ENCODE measurements around the gene SLC44A4.
A peak's percentile ranks its signal among the peaks of the same experiment; 100 is the strongest.
"Not testable (repeated sequence)": the region's sequence is repeated elsewhere in the genome, so short reads cannot be mapped to it uniquely, and the experiment has no call there.

The SLC44A4 gene

DNA sequence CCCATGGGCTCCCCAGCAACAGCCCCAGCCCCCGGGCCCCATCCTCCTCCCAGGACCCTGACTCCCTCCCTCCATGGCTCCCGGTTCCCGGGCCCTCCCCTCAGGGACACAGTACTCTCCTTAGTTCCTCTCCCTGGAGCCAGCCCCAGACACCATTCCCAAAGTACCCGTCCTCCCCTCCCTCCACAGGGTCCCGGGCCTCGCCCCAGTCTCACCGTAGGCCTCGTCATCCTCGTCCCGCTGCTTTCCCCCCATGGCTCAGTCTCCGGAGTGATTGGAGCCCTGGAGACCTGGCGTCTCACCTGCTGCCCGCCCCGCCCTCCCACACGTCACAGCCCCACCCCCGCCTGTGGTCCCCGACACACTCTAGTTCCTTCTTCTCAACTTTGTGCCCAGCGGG lies at the start of gene SLC44A4:
Gene SLC44A4, minus strand, starts transcription at position 272 of the 400 bp plus-strand sequence. Its CDS starts 17 bp downstream, at position 255.
- no peak for DNase-seq

DNA sequence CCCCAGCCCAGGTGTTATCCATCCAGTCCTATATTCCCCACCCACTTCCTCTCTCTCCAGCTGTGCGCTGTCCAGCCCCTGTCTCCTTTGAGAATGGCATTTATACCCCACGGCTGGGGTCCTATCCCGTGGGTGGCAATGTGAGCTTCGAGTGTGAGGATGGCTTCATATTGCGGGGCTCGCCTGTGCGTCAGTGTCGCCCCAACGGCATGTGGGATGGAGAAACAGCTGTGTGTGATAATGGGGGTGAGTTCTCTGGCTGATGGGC lies 49.8 kb upstream of the SLC44A4 start:
- no peak for DNase-seq

DNA sequence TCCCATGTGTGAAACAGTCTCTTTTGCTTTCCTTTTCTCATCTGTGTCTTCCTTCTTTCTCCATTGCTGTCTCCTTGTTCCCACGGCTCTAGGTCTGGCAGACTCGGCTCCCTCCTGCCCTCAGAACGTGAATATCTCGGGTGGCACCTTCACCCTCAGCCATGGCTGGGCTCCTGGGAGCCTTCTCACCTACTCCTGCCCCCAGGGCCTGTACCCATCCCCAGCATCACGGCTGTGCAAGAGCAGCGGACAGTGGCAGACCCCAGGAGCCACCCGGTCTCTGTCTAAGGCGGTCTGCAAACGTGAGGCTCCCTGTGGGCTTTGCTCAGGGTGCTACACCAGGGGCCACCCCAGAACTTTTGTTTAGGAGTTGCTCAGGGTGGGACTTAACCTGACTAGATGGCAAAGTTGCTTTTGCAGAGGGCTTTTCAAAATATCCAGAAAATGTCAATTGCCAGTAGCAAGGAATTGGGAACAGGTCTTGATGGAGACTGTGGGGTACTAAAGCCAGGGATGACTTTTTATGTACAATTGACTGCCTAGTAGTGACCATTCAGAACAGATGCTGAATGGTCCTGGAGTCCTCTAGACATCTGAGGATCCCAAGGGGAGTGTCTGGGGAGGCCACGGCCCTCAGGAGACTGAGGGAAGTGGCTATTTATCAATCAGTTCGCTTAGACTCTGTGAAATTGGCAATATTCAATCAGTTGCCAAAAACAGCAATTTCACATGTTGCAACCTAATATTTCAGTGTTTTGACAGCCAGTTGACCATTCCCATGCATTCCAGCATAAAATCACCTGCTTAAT lies 49.3 kb upstream of the SLC44A4 start:
- DNase-seq, result no peak

DNA sequence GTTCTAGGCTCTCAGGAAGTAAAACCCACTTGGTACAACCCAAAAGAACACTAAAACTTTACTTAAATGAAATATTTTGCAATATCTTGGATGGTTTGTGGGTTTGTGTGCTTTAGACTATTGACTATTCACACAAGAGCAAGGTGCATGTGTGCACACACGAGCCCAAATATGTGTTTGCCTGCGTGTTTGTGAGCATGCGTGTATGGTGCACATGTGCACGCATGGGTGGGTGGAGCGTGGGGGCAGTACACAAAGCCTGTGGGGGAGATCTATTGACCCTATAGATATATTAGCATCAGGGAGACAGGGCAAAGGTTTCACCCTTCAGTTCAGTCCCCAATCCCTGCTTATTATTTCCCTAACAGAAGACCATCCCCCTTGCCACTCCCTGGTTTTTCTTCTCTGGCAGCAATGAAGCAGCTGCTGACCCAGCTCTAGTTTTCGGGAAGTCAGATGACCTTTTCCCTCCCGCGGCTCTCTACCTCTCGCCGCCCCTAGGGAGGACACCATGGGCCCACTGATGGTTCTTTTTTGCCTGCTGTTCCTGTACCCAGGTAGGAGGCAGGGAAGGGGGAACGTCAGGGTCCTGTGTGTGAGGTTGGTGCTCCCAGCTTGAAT lies 48.6 kb upstream of the SLC44A4 start, which contains the start of gene C2:
Gene C2, plus strand, starts transcription at position 476 of the 621 bp plus-strand sequence. Its CDS starts 36 bp downstream, at position 512.
- DNase-seq, result no peak

DNA sequence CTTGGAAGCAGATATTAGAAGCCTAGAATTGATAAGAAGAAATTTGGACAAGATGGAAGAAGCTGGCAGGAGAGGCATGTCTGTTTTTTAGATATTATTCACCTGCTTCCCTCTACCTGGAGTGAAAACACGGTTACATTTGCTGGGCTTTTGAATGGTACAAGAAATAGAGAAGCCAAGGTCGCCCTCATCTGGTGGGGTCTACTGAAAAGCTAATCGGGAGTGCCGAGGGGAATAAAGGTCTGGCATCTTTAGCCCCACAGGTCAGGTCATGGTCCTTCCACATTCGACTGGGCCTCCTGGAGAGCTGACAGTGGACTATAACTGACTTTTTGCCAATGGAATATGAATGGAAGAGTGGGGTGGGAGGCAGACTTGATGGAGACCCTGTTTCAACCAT lies 44.1 kb upstream of the SLC44A4 start:
- DNase-seq, result peak; percentile 57

DNA sequence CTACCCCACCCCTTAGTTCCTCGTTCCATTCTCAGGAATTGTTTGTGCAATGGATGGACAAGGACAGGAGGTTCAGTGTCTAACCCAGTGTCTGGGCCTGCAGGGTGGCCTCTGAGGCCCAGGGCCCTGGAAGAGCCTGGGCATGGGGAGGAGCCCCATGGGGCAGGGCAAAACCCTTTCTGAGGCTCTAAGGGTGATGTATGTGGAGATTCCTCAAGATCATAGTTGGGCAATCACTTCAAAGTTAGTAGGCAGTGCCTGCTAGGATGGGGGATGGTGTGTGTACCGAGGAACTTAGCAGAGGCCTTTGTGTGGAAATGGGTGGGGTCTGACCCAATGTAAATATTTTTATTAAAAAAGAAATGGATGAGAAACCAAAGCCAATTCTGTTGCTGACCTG lies 42.0 kb upstream of the SLC44A4 start:
- DNase-seq, result no peak

DNA sequence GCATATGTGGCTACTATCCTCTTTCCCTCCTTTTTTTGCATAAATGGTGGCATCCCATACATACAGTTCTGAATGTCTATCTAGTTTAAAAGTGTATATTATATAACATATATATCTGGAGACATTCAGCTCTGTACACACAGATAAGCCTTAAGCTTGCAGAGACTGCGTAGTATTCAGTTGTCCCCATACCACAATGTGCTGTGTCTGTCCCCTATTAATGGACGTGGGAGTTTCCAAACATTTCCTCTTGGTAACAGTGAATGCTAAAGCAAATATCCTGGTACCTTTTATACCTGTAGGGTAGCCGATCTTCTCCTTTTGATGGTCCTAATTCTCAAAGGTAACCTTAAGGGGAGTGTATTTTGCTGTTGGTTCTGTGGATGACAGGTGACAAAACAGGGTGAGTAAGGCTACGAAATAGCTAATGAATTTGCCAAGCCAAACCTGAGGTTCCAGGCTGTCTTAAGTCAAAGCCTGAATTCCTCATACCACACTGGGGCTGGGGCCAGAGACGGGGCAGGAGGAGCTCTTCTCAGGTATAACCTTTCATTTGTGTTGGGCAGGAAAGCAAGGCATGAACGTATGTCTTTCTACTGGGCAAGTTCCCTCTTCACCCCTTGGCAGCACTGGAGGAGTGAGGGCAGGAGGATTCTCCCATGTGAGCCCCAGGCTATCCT lies 41.0 kb upstream of the SLC44A4 start:
- DNase-seq, result no peak

DNA sequence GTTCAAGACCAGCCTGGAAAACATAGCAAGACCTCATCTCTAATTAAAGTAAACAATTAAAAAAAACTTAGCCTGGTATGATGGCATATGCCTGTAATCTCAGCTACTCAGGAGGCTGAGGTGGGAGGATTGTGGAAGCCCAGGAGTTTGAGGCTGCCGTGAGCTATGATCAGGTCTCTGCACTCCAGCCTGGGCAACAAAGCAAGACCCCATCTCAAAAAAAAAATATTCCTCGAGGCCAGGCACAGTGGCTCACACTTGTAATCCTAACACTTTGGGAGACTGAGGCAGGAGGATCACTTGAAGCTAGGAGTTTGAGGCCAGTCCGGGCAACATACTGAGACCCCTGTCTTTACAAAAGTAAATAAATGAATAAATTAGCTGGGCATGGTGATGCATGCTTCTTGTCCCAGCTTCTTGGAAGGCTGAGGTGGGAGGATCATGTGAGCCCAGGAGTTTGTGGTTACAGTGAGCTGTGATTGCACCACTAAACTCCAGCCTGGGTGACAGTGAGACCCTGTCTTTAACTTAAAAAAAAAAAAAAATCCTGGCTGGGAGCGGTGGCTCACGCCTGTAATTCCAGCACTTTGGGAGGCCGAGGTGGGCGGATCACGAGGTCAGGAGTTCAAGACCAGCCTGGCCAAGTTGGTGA lies 39.4 kb upstream of the SLC44A4 start:
- no peak for DNase-seq

DNA sequence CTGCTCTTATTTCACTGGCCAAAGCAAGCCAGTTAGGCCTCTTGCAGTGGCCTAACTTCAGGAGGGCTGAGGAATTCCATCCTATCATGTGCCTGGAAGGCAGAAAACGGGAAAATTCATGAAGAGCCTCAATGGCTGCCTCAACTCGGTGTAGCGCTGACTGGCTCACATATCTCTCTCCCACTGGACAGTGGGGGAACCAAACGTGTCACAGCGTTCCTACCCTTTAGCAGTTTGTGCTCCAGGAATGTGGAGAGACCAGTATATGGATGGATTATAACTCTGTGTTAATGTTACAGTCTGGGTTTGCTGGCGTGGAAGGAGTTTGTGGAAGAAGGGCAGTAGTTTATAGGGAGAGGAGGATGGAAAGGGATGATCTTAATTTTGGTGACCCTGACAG lies 37.0 kb upstream of the SLC44A4 start:
- no peak for DNase-seq

DNA sequence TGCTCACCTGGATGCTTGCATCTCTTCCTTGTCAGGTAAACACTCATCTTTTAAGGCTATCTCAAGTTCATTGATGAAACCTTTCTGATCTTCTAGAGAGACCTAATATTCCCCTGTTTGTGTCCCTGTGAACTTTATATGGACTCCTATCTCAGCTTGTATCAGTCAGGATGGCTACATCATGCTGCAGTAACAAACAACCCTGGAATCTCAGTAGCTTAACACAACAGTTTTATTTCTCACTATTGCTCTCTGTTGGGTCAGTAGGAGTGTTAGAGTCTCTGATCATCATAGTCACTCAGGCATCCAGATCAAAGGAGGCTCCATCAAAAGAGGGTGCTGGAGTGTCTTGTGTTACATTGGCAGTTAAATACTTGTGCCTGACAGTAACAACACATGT lies 36.6 kb upstream of the SLC44A4 start:
- no peak for DNase-seq

DNA sequence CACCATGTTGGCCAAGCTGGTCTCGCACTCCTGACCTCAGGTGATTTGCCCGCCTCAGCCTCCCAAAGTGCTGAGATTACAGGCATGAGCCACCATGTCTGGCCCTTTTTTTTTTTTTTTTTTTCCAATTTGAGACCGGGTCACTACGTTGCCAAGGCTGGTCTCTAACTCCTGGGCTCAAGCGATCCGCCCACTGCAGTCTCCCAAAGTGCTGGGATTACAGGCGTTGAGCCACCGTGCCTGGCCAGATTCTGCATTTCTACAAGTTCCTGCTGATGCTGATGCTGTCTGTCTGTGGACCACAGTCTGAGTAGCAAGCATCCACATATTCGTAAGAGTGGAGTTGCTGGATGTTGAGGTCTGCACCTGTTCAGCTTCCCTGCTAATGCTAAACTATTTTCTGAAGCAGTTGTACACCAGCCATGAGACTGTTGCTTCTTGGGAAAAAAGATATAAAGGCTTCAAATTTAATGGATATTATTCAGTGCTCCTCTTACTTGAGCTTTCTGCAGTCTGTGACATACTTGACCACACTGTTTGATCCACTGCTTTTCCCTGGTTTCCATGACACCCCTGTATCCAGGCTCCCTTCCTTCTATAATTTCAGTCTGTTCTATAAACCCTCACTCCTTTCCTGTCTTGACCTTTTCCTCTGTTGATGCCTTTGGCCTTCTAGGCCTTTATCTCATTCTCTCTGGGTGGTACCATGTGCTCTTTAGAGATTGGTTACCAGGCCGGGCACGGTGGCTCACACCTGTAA lies 33.2 kb upstream of the SLC44A4 start:
- DNase-seq, result no peak

DNA sequence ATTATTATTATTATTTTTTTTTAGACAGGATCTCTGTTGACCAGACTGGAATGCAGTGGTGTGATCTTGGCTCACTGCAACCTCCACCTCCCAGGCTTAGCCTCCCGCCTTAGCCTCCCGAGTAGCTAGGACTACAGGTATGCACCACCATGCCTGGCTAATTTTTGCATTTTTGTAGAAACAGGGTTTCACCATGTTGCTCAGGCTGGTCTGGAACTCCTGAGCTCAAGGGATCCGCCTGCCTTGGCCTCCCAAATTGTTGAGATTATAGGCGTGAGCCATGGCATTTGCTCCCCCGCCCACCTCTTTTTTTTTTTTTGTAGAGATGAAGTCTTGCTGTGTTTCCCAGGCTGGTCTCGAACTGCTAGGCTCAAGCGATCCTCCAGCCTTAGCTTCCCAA lies 30.5 kb upstream of the SLC44A4 start:
- DNase-seq, result not testable (repeated sequence)

DNA sequence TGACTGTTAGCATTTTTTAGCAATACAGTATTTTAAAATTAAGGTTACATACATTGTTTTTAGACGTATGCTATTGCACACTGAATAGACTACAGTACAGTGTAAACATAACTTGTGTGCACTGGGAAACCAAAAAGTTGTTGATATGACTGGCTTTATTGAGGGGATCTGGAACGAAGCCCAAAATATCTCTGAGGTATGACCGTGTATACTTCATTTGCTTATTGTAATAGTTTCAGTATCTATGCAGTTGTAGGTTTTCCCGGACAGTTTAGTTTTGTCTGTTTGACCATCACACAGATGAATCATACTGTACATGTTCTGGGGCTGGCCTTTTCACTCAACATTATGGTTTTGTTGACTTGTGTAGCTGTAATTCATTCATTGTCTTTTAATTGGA lies 30.0 kb upstream of the SLC44A4 start:
- DNase-seq, result peak; percentile 52

DNA sequence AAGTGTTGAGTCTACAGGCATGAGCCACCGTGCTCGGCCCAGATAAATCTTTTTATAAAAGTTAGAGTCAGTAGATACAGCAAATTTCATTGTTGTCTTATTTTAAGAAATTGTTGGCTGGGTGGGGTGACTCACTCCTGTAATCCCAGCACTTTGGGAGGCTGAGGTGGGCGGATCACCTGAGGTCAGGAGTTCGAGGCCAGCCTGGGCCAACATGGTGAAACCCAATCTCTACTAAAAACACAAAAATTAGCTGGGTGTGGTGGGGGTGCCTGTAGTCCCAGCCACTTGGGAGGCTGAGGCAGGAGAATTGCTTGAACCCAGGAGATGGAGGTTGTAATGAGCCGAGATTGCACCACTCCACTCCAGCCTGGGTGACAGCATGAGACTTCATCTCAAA lies 29.5 kb upstream of the SLC44A4 start:
- DNase-seq, result not testable (repeated sequence)

DNA sequence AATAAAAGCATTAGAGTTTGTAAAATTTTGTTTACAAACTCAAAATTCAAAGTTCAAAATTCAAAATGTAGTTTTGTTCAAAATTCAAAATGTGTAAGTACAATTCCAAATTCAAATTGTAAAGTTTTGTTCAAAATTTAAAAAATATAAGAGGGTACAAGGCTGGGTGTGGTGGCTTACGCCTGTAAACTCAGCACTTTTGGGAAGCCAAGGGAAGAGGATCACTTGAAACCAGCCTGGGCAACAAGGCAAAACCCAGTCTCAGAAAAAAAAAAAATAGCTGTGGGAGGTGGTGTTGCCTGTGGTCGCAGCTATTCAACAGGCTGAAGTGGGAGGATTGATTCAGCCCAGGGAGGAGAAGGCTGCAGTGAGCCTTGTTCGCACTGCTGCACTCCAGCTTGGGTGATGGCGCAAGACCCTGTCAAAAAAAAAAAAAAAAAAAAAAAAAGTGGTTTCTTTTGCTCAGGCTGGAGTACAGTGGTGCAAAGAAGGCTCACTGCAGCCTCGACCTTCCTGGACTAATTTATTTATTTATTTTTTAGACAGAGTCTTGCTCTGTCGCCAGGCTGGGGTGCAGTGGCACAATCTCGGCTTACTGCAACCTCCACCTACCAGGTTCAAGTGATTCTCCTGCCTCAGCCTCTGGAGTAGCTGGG lies 28.5 kb upstream of the SLC44A4 start:
- DNase-seq, result peak; percentile 64

DNA sequence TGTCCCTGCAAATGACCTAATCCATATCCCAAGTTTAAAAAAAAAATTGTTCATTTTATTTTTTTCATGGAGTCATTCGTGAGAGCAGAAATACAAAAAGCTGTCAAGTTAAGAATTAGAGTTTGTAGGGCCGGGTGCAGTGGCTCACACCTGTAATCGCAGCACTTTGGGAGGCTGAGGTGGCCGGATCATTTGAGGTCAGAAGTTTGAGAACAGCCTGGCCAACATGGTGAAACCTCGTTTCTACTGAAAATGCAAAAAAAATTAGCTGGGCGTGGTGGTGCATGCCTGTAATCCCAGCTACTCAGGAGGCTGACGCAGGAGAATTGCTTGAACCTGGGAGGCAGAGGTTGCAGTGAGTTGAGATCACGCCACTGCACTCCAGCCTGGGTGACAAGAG lies 27.9 kb upstream of the SLC44A4 start:
- peak; percentile 59 for DNase-seq

DNA sequence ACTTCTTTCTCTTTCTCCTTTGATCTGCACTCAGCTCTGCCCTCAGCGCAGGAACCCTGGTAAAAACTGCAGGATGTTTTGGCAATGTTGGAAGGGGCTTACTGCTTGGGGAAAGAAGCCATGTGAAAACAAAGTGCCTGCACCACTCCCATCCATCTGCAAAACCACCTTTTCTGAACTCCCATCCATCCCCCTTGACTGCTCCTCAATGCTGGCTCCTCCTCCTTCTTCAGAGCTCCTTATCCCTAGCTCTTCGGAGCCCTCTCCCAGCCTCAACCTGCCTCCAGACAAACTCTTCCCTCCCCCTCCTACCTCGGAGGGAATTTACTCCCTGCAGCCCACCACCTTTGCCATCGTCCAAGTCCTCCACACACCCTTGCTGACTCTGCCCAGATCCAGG lies 27.3 kb upstream of the SLC44A4 start:
- no peak for DNase-seq

DNA sequence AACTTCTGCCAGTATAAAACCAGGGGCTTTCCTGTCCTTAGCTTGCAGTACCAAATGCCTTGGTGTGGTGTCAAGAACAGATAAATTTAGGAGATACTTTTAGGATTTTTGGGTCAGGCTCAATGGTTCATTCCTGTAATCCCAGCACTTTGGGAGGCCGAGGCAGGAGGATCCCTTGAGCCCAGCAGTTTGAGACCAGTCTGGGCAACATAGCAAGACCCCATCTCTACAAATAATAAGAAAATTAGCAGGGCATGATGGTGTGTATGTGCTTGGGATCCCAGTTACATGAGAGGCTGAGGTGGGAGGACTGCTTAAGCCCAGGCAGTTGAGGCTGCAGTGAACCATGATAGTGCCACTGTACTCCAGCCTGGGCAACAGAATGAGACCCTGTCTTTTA lies 26.2 kb upstream of the SLC44A4 start:
- no peak for DNase-seq

DNA sequence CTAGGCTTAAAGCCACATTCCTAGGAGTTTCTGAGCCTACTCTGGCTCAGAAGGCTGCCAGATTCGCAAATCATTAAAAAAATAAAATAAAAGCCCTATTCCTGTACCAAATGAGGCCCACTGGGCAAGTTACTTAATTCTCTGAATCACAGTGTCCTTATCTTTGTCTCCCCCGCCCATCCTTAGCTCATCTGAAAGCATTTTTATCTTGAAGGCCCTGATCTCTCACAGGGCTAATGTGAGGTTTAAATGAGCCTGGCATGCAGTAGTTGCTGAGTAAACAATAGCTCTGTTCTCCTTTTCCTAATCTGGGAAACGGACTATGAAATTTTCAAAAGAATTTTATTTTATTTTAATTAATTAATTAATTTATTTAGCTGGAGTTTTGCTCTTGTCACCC lies 25.2 kb upstream of the SLC44A4 start:
- DNase-seq, result no peak

DNA sequence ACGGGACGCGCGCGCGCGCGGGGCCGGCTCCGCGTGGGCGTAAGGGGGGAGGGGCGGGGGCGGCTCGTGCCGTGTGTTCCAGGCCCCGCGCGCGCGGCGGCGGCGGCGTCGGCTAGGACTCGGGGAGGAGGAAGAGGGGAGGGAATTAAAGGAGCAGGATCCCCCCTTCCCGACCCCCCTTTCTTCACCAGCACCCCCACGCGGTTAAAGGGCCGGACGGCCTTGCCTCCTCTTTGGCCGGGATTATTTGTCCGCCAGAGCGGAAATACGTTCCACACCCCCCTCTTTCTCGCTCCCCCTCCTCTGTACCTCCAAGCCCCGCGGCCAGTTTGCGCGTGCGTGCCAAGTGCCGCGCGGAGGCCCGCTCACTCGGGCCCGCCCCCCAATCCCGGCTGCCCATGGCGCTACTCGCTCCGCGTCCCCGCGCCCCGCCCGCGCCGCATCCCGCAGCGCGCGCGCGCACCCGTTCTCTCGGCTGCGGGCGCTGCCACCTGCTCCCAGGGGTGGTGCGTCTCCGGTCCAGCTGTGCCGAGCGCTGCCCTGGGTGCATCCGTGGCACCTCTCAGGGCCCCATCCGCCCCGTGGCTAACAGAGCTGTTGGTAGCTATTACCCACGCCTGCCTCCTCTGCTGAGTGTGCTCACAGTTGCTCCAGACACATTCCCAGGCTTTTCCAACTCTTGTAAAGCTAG lies 23.3 kb upstream of the SLC44A4 start, which contains the start of gene ZBTB12:
Gene ZBTB12, minus strand, starts transcription at position 134 of the 691 bp plus-strand sequence. CDS start 781 bp downstream, outside the sequence.
- peak; percentile 95 for DNase-seq

DNA sequence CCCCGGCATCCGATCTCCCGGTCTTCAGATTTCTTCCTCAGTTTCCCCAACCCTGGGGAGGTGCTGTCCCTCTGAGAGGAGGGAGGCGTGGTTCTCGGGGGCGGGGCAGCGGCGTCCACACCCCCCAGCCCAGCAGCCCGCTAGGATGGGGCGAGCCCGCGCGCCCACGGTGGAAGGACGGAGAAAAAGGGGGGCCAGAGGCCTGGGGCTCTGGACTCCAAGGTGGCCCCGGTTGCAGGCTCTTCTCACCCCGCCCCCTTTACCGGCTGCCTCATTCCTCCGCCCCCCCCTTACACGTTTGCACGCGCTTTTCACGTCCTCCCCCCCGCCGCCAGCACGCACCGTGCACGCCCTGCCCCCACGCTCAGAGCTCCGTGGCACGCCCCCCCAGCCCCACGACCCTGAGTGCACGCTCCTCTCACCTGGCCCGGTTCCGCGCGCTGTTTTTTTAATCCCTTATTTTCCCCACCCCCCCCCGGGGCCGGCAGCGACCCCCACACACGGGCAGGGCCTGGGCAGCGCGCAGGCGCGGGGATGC lies 22.7 kb upstream of the SLC44A4 start:
- peak; percentile 67 for DNase-seq
